Measurements from ENCODE around the gene UCN3.
"Not testable (repeated sequence)": the region's sequence is repeated elsewhere in the genome, so short reads cannot be mapped to it uniquely, and the experiment has no call there.

Gene UCN3

GRCh38 chr10:5361966-5362365 lies 2.8 kb upstream of the UCN3 start:
- FAIRE-seq, result no peak
- DNase-seq (ENCODE audit: insufficient read length, low spot score), result no peak
- no peak for TF ChIP-seq PAX5 (IDR thresholded peaks at IDR 0.05; ENCODE audit: insufficient read depth, low read length, severe bottlenecking)
- no peak for TF ChIP-seq POLR2AphosphoS5 (IDR thresholded peaks at IDR 0.05; ENCODE audit: low read depth, low read length)
- no peak for TF ChIP-seq POU2F2 (IDR thresholded peaks at IDR 0.05; ENCODE audit: low read depth, low read length)
- TF ChIP-seq TAF1 (IDR thresholded peaks at IDR 0.05; ENCODE audit: low read depth, low read length), result no peak
- TF ChIP-seq SPI1 (IDR thresholded peaks at IDR 0.05; ENCODE audit: low read depth, low read length), result no peak
- TF ChIP-seq POLR2A (IDR thresholded peaks at IDR 0.05; ENCODE audit: low read depth, low read length), result no peak

GRCh38 chr10:5362873-5363272 lies 1.9 kb upstream of the UCN3 start:
- TF ChIP-seq POLR2A (IDR thresholded peaks at IDR 0.05; ENCODE audit: low read depth, low read length) (no peak), POU2F2 (IDR thresholded peaks at IDR 0.05; ENCODE audit: low read depth, low read length) (no peak), PAX5 (IDR thresholded peaks at IDR 0.05; ENCODE audit: insufficient read depth, low read length, severe bottlenecking) (no peak)
- no peak for FAIRE-seq
- no peak for DNase-seq (ENCODE audit: insufficient read length, low spot score)

- FAIRE-seq (no peak), DNase-seq (ENCODE audit: insufficient read length, low spot score) (no peak)
- no peak for TF ChIP-seq POU2F2 (IDR thresholded peaks at IDR 0.05; ENCODE audit: low read depth, low read length)
- TF ChIP-seq POLR2A (IDR thresholded peaks at IDR 0.05; ENCODE audit: low read depth, low read length), result no peak
- no peak for TF ChIP-seq TAF1 (IDR thresholded peaks at IDR 0.05; ENCODE audit: low read depth, low read length)
- no peak for TF ChIP-seq SPI1 (IDR thresholded peaks at IDR 0.05; ENCODE audit: low read depth, low read length)
- no peak for TF ChIP-seq POLR2AphosphoS5 (IDR thresholded peaks at IDR 0.05; ENCODE audit: low read depth, low read length)
Measured at GRCh38 chr10:5364374-5364773, 392 bp upstream of the UCN3 start.

GRCh38 chr10:5365928-5366327 lies 1.2 kb downstream of the UCN3 start:
- DNase-seq (ENCODE audit: insufficient read length, low spot score) (no peak), FAIRE-seq (no peak)
- TF ChIP-seq PAX5 (IDR thresholded peaks at IDR 0.05; ENCODE audit: insufficient read depth, low read length, severe bottlenecking), result no peak
- no peak for TF ChIP-seq TAF1 (IDR thresholded peaks at IDR 0.05; ENCODE audit: low read depth, low read length)
- TF ChIP-seq SPI1 (IDR thresholded peaks at IDR 0.05; ENCODE audit: low read depth, low read length), result no peak

GRCh38 chr10:5369362-5370158 lies 4.8 kb downstream of the UCN3 start:
- no peak for DNase-seq (ENCODE audit: insufficient read length, low spot score)
- FAIRE-seq, result no peak
- TF ChIP-seq SPI1 (IDR thresholded peaks at IDR 0.05; ENCODE audit: low read depth, low read length) (no peak), POU2F2 (IDR thresholded peaks at IDR 0.05; ENCODE audit: low read depth, low read length) (no peak), POLR2AphosphoS5 (IDR thresholded peaks at IDR 0.05; ENCODE audit: low read depth, low read length) (no peak), POLR2A (IDR thresholded peaks at IDR 0.05; ENCODE audit: low read depth, low read length) (no peak), TAF1 (IDR thresholded peaks at IDR 0.05; ENCODE audit: low read depth, low read length) (no peak), PAX5 (IDR thresholded peaks at IDR 0.05; ENCODE audit: insufficient read depth, low read length, severe bottlenecking) (no peak)

GRCh38 chr10:5370493-5371352 lies 6.0 kb downstream of the UCN3 start:
- DNase-seq (ENCODE audit: insufficient read length, low spot score) (no peak), FAIRE-seq (no peak)
- no peak for TF ChIP-seq SPI1 (IDR thresholded peaks at IDR 0.05; ENCODE audit: low read depth, low read length)
- TF ChIP-seq TAF1 (IDR thresholded peaks at IDR 0.05; ENCODE audit: low read depth, low read length), result no peak

- TF ChIP-seq TAF1 (IDR thresholded peaks at IDR 0.05; ENCODE audit: low read depth, low read length), result no peak
- DNase-seq (ENCODE audit: insufficient read length, low spot score) (no peak), FAIRE-seq (no peak)
Measured at GRCh38 chr10:5373307-5373706, 8.5 kb downstream of the UCN3 start.

GRCh38 chr10:5373891-5374611 lies 9.3 kb downstream of the UCN3 start:
- no peak for FAIRE-seq
- TF ChIP-seq PAX5 (IDR thresholded peaks at IDR 0.05; ENCODE audit: insufficient read depth, low read length, severe bottlenecking), result no peak
- no peak for TF ChIP-seq TAF1 (IDR thresholded peaks at IDR 0.05; ENCODE audit: low read depth, low read length)
- TF ChIP-seq SPI1 (IDR thresholded peaks at IDR 0.05; ENCODE audit: low read depth, low read length), result no peak
- no peak for TF ChIP-seq POU2F2 (IDR thresholded peaks at IDR 0.05; ENCODE audit: low read depth, low read length)
- TF ChIP-seq POLR2AphosphoS5 (IDR thresholded peaks at IDR 0.05; ENCODE audit: low read depth, low read length), result no peak
- no peak for TF ChIP-seq POLR2A (IDR thresholded peaks at IDR 0.05; ENCODE audit: low read depth, low read length)

GRCh38 chr10:5376450-5376849 lies 11.7 kb downstream of the UCN3 start:
- DNase-seq (ENCODE audit: insufficient read length, low spot score) (no peak), FAIRE-seq (no peak)
- TF ChIP-seq POLR2A (IDR thresholded peaks at IDR 0.05; ENCODE audit: low read depth, low read length) (no peak), TAF1 (IDR thresholded peaks at IDR 0.05; ENCODE audit: low read depth, low read length) (no peak), POLR2AphosphoS5 (IDR thresholded peaks at IDR 0.05; ENCODE audit: low read depth, low read length) (no peak), SPI1 (IDR thresholded peaks at IDR 0.05; ENCODE audit: low read depth, low read length) (no peak), PAX5 (IDR thresholded peaks at IDR 0.05; ENCODE audit: insufficient read depth, low read length, severe bottlenecking) (no peak), POU2F2 (IDR thresholded peaks at IDR 0.05; ENCODE audit: low read depth, low read length) (no peak)

More at GRCh38 chr10:5373891-5374611, 9.3 kb downstream of the UCN3 start:
- no peak for DNase-seq (ENCODE audit: insufficient read length, low spot score)

GRCh38 chr10:5379202-5379601 lies 14.4 kb downstream of the UCN3 start:
- not testable (repeated sequence) for FAIRE-seq

GRCh38 chr10:5380395-5380794 lies 15.6 kb downstream of the UCN3 start:
- not testable (repeated sequence) for DNase-seq (ENCODE audit: insufficient read length, low spot score); FAIRE-seq

More at GRCh38 chr10:5379202-5379601, 14.4 kb downstream of the UCN3 start:
- DNase-seq (ENCODE audit: insufficient read length, low spot score), result not testable (repeated sequence)
